ENCODE data around the gene DNAJC13. TPM values are rescaled to one million over a fixed set of nuclear protein-coding genes. Genes with fewer than 3 reads are reported as not detected.

The DNAJC13 gene
- total and polyA plus RNA-seq, 2 of the 8 experiments (the other 6 are each of a cell fraction or from before 2014, with no cell fraction given), result 7.9 to 28.8 TPM

GRCh38 chr3:132530624-132531023 lies 113.3 kb downstream of the DNAJC13 start (continued):
- TF ChIP-seq, protein P1, sequence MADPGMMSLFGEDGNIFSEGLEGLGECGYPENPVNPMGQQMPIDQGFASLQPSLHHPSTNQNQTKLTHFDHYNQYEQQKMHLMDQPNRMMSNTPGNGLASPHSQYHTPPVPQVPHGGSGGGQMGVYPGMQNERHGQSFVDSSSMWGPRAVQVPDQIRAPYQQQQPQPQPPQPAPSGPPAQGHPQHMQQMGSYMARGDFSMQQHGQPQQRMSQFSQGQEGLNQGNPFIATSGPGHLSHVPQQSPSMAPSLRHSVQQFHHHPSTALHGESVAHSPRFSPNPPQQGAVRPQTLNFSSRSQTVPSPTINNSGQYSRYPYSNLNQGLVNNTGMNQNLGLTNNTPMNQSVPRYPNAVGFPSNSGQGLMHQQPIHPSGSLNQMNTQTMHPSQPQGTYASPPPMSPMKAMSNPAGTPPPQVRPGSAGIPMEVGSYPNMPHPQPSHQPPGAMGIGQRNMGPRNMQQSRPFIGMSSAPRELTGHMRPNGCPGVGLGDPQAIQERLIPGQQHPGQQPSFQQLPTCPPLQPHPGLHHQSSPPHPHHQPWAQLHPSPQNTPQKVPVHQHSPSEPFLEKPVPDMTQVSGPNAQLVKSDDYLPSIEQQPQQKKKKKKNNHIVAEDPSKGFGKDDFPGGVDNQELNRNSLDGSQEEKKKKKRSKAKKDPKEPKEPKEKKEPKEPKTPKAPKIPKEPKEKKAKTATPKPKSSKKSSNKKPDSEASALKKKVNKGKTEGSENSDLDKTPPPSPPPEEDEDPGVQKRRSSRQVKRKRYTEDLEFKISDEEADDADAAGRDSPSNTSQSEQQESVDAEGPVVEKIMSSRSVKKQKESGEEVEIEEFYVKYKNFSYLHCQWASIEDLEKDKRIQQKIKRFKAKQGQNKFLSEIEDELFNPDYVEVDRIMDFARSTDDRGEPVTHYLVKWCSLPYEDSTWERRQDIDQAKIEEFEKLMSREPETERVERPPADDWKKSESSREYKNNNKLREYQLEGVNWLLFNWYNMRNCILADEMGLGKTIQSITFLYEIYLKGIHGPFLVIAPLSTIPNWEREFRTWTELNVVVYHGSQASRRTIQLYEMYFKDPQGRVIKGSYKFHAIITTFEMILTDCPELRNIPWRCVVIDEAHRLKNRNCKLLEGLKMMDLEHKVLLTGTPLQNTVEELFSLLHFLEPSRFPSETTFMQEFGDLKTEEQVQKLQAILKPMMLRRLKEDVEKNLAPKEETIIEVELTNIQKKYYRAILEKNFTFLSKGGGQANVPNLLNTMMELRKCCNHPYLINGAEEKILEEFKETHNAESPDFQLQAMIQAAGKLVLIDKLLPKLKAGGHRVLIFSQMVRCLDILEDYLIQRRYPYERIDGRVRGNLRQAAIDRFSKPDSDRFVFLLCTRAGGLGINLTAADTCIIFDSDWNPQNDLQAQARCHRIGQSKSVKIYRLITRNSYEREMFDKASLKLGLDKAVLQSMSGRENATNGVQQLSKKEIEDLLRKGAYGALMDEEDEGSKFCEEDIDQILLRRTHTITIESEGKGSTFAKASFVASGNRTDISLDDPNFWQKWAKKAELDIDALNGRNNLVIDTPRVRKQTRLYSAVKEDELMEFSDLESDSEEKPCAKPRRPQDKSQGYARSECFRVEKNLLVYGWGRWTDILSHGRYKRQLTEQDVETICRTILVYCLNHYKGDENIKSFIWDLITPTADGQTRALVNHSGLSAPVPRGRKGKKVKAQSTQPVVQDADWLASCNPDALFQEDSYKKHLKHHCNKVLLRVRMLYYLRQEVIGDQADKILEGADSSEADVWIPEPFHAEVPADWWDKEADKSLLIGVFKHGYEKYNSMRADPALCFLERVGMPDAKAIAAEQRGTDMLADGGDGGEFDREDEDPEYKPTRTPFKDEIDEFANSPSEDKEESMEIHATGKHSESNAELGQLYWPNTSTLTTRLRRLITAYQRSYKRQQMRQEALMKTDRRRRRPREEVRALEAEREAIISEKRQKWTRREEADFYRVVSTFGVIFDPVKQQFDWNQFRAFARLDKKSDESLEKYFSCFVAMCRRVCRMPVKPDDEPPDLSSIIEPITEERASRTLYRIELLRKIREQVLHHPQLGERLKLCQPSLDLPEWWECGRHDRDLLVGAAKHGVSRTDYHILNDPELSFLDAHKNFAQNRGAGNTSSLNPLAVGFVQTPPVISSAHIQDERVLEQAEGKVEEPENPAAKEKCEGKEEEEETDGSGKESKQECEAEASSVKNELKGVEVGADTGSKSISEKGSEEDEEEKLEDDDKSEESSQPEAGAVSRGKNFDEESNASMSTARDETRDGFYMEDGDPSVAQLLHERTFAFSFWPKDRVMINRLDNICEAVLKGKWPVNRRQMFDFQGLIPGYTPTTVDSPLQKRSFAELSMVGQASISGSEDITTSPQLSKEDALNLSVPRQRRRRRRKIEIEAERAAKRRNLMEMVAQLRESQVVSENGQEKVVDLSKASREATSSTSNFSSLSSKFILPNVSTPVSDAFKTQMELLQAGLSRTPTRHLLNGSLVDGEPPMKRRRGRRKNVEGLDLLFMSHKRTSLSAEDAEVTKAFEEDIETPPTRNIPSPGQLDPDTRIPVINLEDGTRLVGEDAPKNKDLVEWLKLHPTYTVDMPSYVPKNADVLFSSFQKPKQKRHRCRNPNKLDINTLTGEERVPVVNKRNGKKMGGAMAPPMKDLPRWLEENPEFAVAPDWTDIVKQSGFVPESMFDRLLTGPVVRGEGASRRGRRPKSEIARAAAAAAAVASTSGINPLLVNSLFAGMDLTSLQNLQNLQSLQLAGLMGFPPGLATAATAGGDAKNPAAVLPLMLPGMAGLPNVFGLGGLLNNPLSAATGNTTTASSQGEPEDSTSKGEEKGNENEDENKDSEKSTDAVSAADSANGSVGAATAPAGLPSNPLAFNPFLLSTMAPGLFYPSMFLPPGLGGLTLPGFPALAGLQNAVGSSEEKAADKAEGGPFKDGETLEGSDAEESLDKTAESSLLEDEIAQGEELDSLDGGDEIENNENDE (IDR thresholded peaks at IDR 0.05; ENCODE audit: insufficient replicate concordance, low read length), result no peak
- TF ChIP-seq YY1 (IDR thresholded peaks at IDR 0.05; ENCODE audit: low read depth, low read length) (no peak), SP2 (IDR thresholded peaks at IDR 0.05; ENCODE audit: low read length) (no peak)
